Ectodermal cell (in vitro differentiated cells): ENCODE measurements around the gene APLF.
"Not testable (repeated sequence)": the region's sequence is repeated elsewhere in the genome, so short reads cannot be mapped to it uniquely, and the experiment has no call there.

Experiments
- H3K27ac ChIP-seq: 2 replicates; pipeline ENCODE4 v1.7.0; 2013; ENCODE audit warnings: mild to moderate bottlenecking, low read depth, low read length; ENCODE audit not compliant: insufficient read depth, poor library complexity, severe bottlenecking
- H3K27me3 ChIP-seq: 2 replicates; pipeline ENCODE4 v1.7.0; 2013; ENCODE audit warnings: mild to moderate bottlenecking, low read length; ENCODE audit not compliant: insufficient read depth, control insufficient read depth, poor library complexity, severe bottlenecking
- H3K36me3 ChIP-seq: one replicate; pipeline ENCODE4 v1.7.0; 2013; ENCODE audit warnings: low read length; ENCODE audit not compliant: control insufficient read depth, insufficient read depth
- H3K4me1 ChIP-seq: one replicate; pipeline ENCODE4 v1.7.0; 2013; ENCODE audit warnings: low read length; ENCODE audit not compliant: control insufficient read depth, insufficient read depth
- H3K4me3 ChIP-seq: 2 replicates; pipeline ENCODE4 v1.7.0; 2013; ENCODE audit warnings: low read depth, low read length, control low read depth; ENCODE audit not compliant: insufficient read depth
- H3K9me3 ChIP-seq: 2 replicates; pipeline ENCODE4 v1.7.0; 2013; ENCODE audit warnings: mild to moderate bottlenecking, low read length, moderate library complexity; ENCODE audit not compliant: control insufficient read depth
- WGBS, 2 experiments: methylation state at CpG; one replicate each; pipeline ENCODE4 v1.1.7; 2013; ENCODE audit warnings: missing lambda C conversion rate in 2 of 2; 5-methylcytosine and 5-hydroxymethylcytosine counted together

APLF gene

DNA sequence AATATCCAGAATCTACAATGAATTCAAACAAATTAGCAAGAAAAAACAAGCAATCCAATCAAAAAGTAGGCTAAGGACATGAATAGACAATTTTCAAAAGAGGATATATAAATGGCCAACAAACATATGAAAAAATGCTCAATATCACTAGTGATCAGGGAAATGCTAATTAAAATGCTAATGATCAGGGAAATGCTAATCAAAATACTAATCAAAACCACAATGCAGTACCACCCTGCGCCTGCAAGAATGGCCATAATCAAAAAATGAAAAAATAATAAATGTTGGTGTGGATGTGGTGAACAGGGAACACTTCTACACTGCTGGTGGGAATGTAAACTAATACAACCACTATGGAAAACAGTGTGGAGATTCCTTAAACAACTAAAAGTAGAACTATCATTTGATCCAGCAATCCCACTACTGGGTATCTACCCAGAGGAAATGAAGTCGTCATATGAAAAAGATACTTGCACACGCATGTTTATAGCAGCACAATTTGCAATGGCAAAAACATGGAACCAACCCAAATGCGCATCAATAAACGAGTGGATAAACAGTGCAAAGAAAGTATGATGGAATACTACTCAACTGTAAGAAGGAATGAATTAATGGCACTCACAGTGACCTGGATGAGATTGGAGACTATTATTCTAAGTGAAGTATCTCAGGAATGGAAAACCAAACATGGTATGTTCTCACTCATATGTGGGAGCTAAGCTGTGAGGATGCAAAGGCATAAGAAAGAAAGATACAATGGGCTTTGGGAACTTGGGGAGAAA, 88.2 kb downstream of the APLF start:
- H3K4me1 ChIP-seq, H3K27ac ChIP-seq, H3K4me3 ChIP-seq, H3K36me3 ChIP-seq, H3K9me3 ChIP-seq, H3K27me3 ChIP-seq: not testable (repeated sequence)
- WGBS, 2 experiments: 90 to 93% methylated on average over 4 of the region's 5 CpGs

DNA sequence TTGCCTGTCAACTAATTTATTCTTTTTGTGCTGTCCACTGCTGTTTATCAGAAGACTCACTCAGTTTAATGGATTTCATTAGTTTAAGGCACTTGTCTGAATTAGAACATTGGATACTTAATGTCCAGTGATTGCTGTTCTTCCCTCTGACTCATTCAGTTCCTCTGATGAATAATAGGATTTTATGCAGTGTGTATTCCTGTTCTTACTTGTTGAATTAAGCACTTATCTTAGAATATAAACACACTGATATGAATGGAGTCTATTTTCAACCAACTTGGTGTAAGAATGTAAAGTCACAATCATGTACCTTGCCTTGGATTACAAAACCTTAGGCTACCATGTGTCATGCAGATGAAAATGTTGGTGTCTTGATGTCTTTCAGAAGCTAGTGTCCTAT, 89.0 kb downstream of the APLF start:
- H3K4me3 ChIP-seq: no peak overlapping the region
- H3K4me1 ChIP-seq: no peaks in the 10 kb centered on the region
- H3K27ac ChIP-seq: no peak overlapping the region
- H3K36me3 ChIP-seq: no peaks in the 10 kb centered on the region
- no peaks in the 10 kb centered on the region for H3K27me3 ChIP-seq
- no peaks in the 10 kb centered on the region for H3K9me3 ChIP-seq

DNA sequence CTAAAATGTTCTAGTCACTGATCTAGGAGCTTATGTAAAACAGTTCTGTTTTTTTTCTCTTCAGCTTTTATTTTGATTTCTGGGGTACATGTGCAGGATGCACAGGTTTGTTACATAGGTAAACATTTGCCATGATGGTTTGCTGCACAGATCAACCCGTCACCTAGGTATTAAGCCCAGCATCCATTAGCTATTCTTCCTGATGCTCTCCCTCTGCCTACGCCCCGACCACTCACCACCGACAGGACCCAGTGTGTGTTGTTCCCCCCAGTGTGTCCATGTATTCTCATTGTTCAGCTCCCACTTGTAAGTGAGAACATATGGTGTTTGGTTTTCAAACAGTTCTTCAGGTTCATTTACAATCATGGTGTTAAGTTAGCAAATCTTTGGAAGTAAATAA, 91.2 kb downstream of the APLF start:
- Histone ChIP-seq H3K4me3 (no peak overlapping the region), H3K27ac (no peak overlapping the region), H3K9me3 (no peaks in the 10 kb centered on the region), H3K4me1 (no peaks in the 10 kb centered on the region), H3K36me3 (no peaks in the 10 kb centered on the region), H3K27me3 (no peaks in the 10 kb centered on the region)
- WGBS, 2 experiments: 74 to 81% methylated on average over 4 of the region's 4 CpGs

DNA sequence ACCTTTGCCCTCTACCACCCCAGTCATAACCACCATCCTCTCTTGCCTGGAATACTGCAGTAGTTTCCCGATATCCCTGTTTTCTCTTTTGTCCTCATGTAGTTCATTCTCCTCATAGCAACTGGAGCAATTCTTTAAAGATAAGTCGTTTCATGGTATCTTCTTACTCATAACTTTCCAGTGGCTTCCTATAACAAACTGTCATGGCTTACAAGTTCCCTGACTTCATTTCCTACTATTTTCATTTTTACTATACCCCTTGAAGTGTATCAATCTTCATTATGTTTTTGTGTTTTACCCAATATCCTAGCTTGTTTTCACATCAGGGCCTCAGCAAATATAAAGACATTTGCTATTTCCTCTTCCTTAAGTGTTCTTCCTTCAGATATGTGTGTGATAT, 92.3 kb downstream of the APLF start:
- H3K4me1 ChIP-seq: no peaks in the 10 kb centered on the region
- H3K36me3 ChIP-seq: no peaks in the 10 kb centered on the region
- H3K27me3 ChIP-seq: no peaks in the 10 kb centered on the region
- H3K4me3 ChIP-seq: no peak overlapping the region
- WGBS, 2 experiments: 91% methylated on average over 2 of the region's 2 CpGs
- no peak overlapping the region for H3K27ac ChIP-seq
- H3K9me3 ChIP-seq: no peaks in the 10 kb centered on the region

DNA sequence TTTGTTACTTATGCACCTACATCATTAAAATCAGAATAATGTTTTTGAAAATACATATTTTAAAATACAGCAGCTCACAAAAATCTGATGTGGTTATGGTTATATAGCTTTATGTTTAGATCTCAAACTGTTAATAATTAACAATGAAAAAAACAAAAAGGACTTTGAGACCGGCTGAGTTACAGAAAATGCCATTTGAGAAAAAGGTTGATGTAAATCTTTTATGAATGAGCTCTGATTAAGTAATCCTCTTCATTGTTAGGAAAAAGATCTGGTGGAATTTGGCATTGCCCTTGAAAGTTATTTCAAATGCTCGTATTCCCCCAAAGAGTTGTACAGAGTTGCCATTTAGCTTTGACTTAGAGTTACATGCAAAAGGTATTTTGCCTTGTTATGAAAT, 93.2 kb downstream of the APLF start:
- Histone ChIP-seq H3K9me3 (no peaks in the 10 kb centered on the region), H3K27ac (no peak overlapping the region), H3K27me3 (no peaks in the 10 kb centered on the region), H3K36me3 (no peaks in the 10 kb centered on the region), H3K4me1 (no peaks in the 10 kb centered on the region), H3K4me3 (no peak overlapping the region)
- WGBS, 2 experiments: 95 to 97% methylated on average over 2 of the region's 2 CpGs

DNA sequence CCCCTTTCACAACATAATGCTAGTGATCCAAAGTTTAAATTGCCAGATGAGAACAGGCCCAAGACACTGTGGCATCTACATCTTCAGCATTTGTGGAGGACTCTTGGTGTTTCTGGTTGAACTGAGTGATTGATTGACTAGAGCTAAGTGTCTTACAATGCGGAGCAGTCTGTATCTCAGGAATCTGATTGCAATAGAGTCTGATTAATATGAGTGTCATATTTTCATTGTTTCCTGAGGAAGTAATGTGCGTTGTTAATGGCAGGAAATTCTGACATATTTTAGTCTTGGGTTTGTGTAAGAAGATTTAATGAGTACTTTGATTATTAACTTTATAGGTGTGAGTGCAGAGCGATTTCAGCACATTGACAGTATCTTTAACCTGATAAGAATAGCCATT, 94.0 kb downstream of the APLF start:
- Histone ChIP-seq H3K36me3 (no peaks in the 10 kb centered on the region), H3K27me3 (no peaks in the 10 kb centered on the region), H3K27ac (no peak overlapping the region), H3K9me3 (no peaks in the 10 kb centered on the region), H3K4me1 (no peaks in the 10 kb centered on the region), H3K4me3 (no peak overlapping the region)
- 95 to 96% methylated on average over 2 to 3 of the region's 3 CpGs for WGBS, 2 experiments

DNA sequence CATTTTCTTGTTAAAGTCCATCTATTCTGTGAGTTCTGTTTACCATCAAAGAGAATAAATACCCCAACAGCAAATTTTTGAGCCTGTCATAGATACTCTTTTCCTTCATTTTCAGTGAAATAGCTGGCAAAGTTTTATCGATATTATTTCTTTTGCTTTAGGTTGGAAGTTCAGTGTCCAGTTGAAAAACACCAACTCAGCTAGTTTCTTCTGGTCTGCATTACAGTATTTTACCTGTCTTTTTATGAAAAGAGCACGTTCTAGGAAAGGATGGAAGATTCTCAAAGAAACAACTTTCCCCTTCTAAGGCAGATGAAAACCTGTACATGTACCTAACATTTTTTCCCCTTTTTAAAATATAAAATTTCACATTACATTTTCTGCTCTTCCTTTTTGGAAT, 95.5 kb downstream of the APLF start:
- H3K27ac ChIP-seq: no peak overlapping the region
- H3K36me3 ChIP-seq: no peaks in the 10 kb centered on the region
- no peaks in the 10 kb centered on the region for H3K4me1 ChIP-seq
- H3K4me3 ChIP-seq: no peak overlapping the region
- H3K27me3 ChIP-seq: no peaks in the 10 kb centered on the region
- H3K9me3 ChIP-seq: no peaks in the 10 kb centered on the region
- 96 to 100% methylated on average over 2 of the region's 2 CpGs for WGBS, 2 experiments

DNA sequence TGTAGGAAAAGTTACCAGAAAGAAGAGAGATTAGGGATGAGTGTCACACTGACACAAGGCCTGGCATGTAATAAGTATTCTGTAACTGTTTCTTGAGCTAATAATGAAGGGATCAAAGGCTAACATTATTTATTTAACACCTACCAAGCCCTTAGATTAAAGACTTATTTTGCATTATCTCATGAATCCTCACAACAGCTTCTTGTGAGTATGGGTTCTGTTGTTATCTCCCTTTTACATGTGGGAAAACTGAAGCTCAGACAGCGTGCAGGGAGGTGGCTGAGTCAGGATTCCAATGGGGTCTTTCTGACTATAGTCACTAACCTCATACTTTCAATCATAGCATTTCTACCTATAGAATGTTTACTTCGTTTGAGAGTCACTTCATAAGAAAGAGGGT, 97.0 kb downstream of the APLF start:
- H3K4me1 ChIP-seq: no peaks in the 10 kb centered on the region
- H3K27ac ChIP-seq: no peak overlapping the region
- WGBS, 2 experiments: 83 to 94% methylated on average over 1 to 2 of the region's 2 CpGs
- H3K36me3 ChIP-seq: no peaks in the 10 kb centered on the region
- H3K9me3 ChIP-seq: no peaks in the 10 kb centered on the region
- no peaks in the 10 kb centered on the region for H3K27me3 ChIP-seq
- no peak overlapping the region for H3K4me3 ChIP-seq

DNA sequence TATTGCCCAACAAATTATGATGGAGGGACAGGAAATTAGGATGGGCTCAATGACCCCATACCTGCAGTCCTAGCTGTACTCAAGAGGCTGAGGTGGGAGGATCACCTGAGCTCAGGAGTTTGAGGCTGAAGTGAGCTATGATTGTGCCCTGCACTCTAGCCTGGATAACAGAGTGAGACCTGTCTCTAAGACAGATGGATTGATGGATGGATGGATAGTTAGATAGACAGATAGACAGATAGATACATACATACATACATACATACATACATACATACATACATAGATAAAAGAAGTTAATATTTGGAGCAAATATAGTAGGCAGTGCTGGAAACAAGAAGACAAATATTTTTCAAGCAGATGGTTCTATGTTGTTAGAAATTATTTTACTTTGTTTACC, 97.9 kb downstream of the APLF start:
- no peaks in the 10 kb centered on the region for H3K9me3 ChIP-seq
- no peaks in the 10 kb centered on the region for H3K36me3 ChIP-seq
- H3K4me3 ChIP-seq: no peak overlapping the region
- no peaks in the 10 kb centered on the region for H3K4me1 ChIP-seq
- no peaks in the 10 kb centered on the region for H3K27me3 ChIP-seq
- H3K27ac ChIP-seq: no peak overlapping the region

DNA sequence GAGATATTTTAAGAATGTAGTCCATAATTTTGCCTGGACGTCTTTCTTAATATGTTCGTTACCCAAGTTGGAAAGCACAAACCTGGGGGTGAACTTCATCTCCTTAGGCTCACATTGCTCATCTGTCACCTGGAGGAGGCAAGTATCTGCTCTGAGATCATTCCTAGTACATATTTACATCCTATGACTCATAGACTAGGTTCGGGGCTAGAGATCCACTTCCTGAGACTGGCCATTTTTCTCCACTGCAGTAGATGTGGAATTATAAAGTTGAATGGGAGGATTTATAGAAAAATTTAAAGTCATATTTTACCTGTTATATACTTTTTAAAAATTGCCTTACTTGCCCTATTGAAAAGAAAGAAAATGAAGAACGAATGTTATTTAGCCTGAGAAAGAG, 98.5 kb downstream of the APLF start:
- H3K4me1 ChIP-seq: no peaks in the 10 kb centered on the region
- no peaks in the 10 kb centered on the region for H3K36me3 ChIP-seq
- H3K4me3 ChIP-seq: no peak overlapping the region
- H3K9me3 ChIP-seq: no peaks in the 10 kb centered on the region
- WGBS, 2 experiments: 94 to 99% methylated on average over 3 of the region's 4 CpGs
- H3K27me3 ChIP-seq: no peaks in the 10 kb centered on the region
- no peak overlapping the region for H3K27ac ChIP-seq

DNA sequence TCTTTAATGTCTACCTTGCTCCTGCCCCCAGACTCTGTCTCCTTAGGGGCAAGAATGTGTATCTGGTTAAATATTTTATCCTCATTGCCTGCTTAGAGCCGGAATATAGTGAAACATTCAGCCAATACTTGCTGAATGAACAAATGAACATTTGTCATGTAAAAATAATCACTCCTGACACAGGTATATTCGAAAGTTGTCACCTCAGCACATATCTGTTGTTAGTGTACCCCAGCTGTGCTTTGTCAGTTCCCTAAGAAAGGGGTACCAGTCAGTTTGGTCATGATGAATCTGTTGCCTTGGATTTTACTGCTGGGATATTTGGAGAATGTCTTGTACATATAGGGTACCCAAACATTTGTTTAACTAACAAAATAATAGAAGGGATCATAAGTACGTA, 99.0 kb downstream of the APLF start:
- Histone ChIP-seq H3K36me3 (no peaks in the 10 kb centered on the region), H3K27ac (no peak overlapping the region), H3K4me1 (no peaks in the 10 kb centered on the region), H3K4me3 (no peak overlapping the region), H3K9me3 (no peaks in the 10 kb centered on the region), H3K27me3 (no peaks in the 10 kb centered on the region)
- 83 to 94% methylated on average over 2 to 3 of the region's 3 CpGs for WGBS, 2 experiments
